HEK293T (cell line): Measurements from ENCODE around the gene CERS1.

Experiments used
- CTCF ChIA-PET: fragments of 350-600 bp; formaldehyde crosslinking; extraction: SDS; loops from one replicate; lab custom pipeline; 2021; ENCODE audit warnings: antibody characterized with exemption, inconsistent platforms; lab: Yijun Ruan, JAX
- POLR2A ChIA-PET: fragments of 350-600 bp; formaldehyde crosslinking; extraction: SDS; loops from one replicate; lab custom pipeline; 2020; ENCODE audit warnings: antibody characterized with exemption, inconsistent platforms; lab: Yijun Ruan, JAX
- DNase-seq: peaks from one replicate; pipeline ENCODE4 v3.0.0; 2012; ENCODE audit warnings: mixed read lengths; ENCODE audit errors: extremely low spot score
- ARNT ChIP-seq: fragments of 450-650 bp; IDR thresholded peaks from 2 replicates; pipeline ENCODE4 v1.6.1; 2017; ENCODE audit warnings: mild to moderate bottlenecking
- BHLHE40 ChIP-seq: fragments of 450-650 bp; IDR thresholded peaks from 2 replicates; pipeline ENCODE4 v1.6.1; 2016; ENCODE audit warnings: mild to moderate bottlenecking, moderate library complexity, borderline replicate concordance
- CTBP1 ChIP-seq: fragments of 450-650 bp; IDR thresholded peaks from 2 replicates; pipeline ENCODE4 v1.6.1; 2016; ENCODE audit warnings: borderline replicate concordance
- ELF4 ChIP-seq: fragments of 450-650 bp; IDR thresholded peaks from 2 replicates; pipeline ENCODE4 v1.6.1; 2017; ENCODE audit warnings: antibody characterized with exemption
- FOXA1 ChIP-seq: fragments of 450-650 bp; IDR thresholded peaks from 2 replicates; pipeline ENCODE4 v1.6.1; 2016; ENCODE audit warnings: mild to moderate bottlenecking
- FOXK2 ChIP-seq: fragments of 450-650 bp; IDR thresholded peaks from 2 replicates; pipeline ENCODE4 v1.6.1; 2016; ENCODE audit warnings: mild to moderate bottlenecking
- FOXM1 ChIP-seq: fragments of 450-650 bp; IDR thresholded peaks from 2 replicates; pipeline ENCODE4 v1.6.1; 2017; ENCODE audit warnings: mild to moderate bottlenecking, borderline replicate concordance
- HDGF ChIP-seq: fragments of 450-650 bp; IDR thresholded peaks from 2 replicates; pipeline ENCODE4 v1.6.1; 2017; ENCODE audit warnings: antibody characterized with exemption, borderline replicate concordance
- L3MBTL2 ChIP-seq: fragments of 450-650 bp; conservative IDR thresholded peaks from 2 replicates; pipeline ENCODE4 v1.6.1; 2016; ENCODE audit warnings: mild to moderate bottlenecking
- LEF1 ChIP-seq: fragments of 450-650 bp; IDR thresholded peaks from 2 replicates; pipeline ENCODE4 v1.6.1; 2017; ENCODE audit warnings: mild to moderate bottlenecking, borderline replicate concordance
- NFRKB ChIP-seq: fragments of 450-650 bp; IDR thresholded peaks from 2 replicates; pipeline ENCODE4 v1.6.1; 2016; ENCODE audit warnings: mild to moderate bottlenecking, moderate library complexity
- SP1 ChIP-seq: fragments of 450-650 bp; IDR thresholded peaks from 2 replicates; pipeline ENCODE4 v1.6.1; 2017
- SUZ12 ChIP-seq: fragments of 450-650 bp; IDR thresholded peaks from 2 replicates; pipeline ENCODE4 v1.6.1; 2016; ENCODE audit warnings: mild to moderate bottlenecking
- TARDBP ChIP-seq: fragments of 450-650 bp; IDR thresholded peaks from 2 replicates; pipeline ENCODE4 v1.6.1; 2016
- ZNF384 ChIP-seq: fragments of 450-650 bp; IDR thresholded peaks from 2 replicates; pipeline ENCODE4 v1.6.1; 2016
- TF ChIP-seq, protein P1 (sequence below): fragments of 450-650 bp; IDR thresholded peaks from 2 replicates; pipeline ENCODE4 v1.6.1; 2016

Gene CERS1

DNA sequence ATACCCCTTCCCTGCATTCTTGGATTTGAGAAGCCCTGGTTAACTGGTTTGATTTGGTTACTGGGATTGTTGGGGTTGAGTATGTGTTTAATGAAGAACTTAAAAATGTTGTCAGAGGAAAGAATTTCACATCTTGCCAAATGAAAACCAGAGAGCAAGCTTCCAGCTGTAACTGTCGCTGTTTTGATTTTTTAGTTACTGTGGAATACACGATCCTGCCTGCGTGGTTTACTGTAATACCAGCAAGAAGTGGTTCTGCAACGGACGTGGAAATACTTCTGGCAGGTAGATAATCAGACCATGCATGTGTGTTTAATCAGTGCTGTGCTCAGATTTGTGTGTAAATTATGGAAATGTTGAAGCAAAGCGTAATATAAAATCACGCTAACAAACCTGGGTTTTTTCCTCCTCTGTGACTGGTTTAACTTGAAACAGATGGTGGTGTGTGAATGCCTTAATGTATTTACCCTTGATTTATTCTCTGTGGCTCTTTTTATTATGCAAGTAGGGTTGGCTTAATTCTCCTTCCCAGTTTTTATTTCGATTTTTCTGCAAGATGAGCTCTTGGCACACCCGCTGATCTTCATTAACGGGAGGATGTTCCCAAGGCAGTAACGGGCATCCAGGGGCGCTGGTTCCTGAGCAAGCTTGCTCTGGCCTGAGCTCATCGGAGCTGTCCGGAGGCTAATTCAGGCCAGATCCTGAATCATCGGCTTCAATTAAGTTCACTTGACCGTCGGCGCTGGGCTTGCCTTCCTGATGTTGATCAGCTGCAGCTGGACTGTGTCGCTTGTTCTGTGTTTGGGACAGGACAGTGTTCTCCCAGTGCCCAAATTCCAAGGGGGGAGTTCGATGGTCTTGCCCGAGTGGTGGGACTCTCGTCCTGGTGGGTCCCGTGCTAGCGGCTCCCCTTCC, 48.2 kb downstream of the CERS1 start:
- no peak for DNase-seq
- ChIA-PET POLR2A (interaction anchor here (0.7 to 6.7 kb wide), 3 partner anchors 9 to 254 kb away, joined by 3 to 42 read pairs (median 4); partner anchors contain the start of gene UPF1), CTCF (interaction anchor here (1.0 kb wide), 3 partner anchors 9 to 381 kb away, joined by 4 to 8 read pairs (median 7); no protein-coding TSS in a partner anchor)
- TF ChIP-seq FOXM1 (no peak), SP1 (no peak), L3MBTL2 (no peak), ZNF384 (no peak), FOXK2 (no peak), TARDBP (no peak), ELF4 (no peak), SUZ12 (no peak), FOXA1 (no peak), CTBP1 (no peak), ARNT (no peak), LEF1 (no peak), BHLHE40 (no peak), HDGF (no peak), NFRKB (no peak)
- TF ChIP-seq, protein P1, sequence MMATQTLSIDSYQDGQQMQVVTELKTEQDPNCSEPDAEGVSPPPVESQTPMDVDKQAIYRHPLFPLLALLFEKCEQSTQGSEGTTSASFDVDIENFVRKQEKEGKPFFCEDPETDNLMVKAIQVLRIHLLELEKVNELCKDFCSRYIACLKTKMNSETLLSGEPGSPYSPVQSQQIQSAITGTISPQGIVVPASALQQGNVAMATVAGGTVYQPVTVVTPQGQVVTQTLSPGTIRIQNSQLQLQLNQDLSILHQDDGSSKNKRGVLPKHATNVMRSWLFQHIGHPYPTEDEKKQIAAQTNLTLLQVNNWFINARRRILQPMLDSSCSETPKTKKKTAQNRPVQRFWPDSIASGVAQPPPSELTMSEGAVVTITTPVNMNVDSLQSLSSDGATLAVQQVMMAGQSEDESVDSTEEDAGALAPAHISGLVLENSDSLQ, result no peak

DNA sequence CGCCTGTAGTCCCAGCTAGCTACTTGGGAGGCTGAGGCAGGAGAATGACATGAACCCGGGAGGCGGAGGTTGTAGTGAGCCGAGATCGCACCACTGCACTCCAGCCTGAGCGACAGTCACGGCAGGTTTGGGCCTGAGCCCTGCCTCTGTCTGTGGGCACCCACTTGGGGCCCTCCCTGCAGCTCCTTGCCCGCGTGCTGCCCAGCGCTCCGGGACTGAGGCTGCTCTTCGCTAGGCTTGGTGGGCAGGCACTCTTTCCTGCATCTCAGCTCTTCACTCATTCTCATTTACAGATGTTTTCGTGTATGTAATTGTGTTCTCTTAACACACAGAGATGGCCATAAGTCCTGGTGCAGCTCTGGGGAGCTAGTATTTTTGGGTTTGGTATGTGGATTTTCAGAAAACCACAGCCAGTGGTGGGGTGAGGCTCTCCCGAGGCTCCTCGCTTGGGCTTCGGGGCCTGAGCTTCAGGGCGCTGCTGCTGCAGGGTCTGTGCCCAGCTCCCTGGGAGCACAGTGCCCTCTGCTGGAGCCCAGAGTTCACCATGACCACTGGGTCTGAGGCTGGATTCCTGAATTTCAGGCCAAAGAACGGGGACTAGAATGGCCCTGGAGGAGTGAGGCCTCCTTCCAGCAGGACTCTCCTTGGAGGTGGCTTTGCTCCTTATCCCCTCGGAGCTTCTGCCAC, 49.0 kb downstream of the CERS1 start:
- CTCF ChIA-PET, result interaction anchor here (0.5 to 1.0 kb wide), 11 partner anchors 8 to 380 kb away, joined by 3 to 8 read pairs (median 4); partner anchors contain the start of gene UPF1

GRCh38 chr19:18845961-18846360, 50.0 kb downstream of the CERS1 start:
- no peak for TF ChIP-seq LEF1
- POLR2A ChIA-PET, result interaction anchor here (6.7 kb wide), 1 partner anchor 14 kb away, joined by 42 read pairs; the partner anchor contains the start of gene UPF1
- CTCF ChIA-PET, result no interaction called here

More for the DNA sequence above, 49.0 kb downstream of the CERS1 start:
- peak; percentile 78 for DNase-seq
- TF ChIP-seq ELF4, result no peak
- TF ChIP-seq SUZ12, result no peak
- TF ChIP-seq ZNF384, result no peak
- TF ChIP-seq ARNT, result no peak
- TF ChIP-seq L3MBTL2, result no peak
- TF ChIP-seq FOXA1, result no peak
- no peak for TF ChIP-seq LEF1
- no peak for TF ChIP-seq BHLHE40
- TF ChIP-seq SP1, result no peak
- no peak for TF ChIP-seq CTBP1
- TF ChIP-seq FOXK2, result no peak
- TF ChIP-seq TARDBP, result no peak
- TF ChIP-seq, protein P1, result no peak
- no peak for TF ChIP-seq HDGF
- POLR2A ChIA-PET, result interaction anchor here (0.7 to 6.7 kb wide), 3 partner anchors 8 to 253 kb away, joined by 3 to 42 read pairs (median 4); partner anchors contain the start of gene UPF1

DNA sequence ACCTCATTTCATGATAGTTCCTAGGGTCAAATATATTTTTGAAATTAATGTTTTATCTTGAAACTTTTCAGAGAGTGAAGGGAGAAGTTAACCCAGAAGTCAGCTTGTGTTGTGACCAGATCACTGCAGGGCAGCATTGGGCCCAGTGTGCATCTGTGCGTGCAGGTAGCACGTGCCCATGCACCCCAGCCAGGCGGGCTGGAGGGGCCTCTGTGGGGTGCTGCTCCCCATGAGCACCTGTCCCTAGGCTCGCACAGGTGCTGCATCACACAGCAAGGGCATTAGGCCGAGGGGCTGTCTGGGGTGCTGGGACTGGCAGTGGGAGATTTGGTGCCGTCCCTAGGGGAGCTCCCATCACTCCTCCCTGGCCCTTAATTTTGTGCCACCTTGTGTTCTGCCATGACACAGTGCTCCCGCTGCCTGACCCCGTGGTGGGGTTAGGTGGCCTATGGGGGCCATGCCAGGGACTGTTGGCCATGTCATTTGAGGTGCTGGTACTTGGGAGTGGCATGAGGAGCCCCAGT, 51.1 kb downstream of the CERS1 start:
- ChIA-PET CTCF (interaction anchor here (0.7 kb wide), 1 partner anchor 255 kb away, joined by 3 read pairs; no protein-coding TSS in a partner anchor), POLR2A (interaction anchor here (6.7 kb wide), 1 partner anchor 13 kb away, joined by 42 read pairs; the partner anchor contains the start of gene UPF1)
- DNase-seq, result no peak
- TF ChIP-seq, protein P1, result no peak
- TF ChIP-seq NFRKB, result no peak
- no peak for TF ChIP-seq ARNT
- no peak for TF ChIP-seq FOXA1
- no peak for TF ChIP-seq L3MBTL2
- no peak for TF ChIP-seq TARDBP
- TF ChIP-seq FOXM1, result no peak
- TF ChIP-seq ELF4, result no peak
- TF ChIP-seq SUZ12, result no peak

More at GRCh38 chr19:18845961-18846360, 50.0 kb downstream of the CERS1 start:
- DNase-seq, result no peak

DNA sequence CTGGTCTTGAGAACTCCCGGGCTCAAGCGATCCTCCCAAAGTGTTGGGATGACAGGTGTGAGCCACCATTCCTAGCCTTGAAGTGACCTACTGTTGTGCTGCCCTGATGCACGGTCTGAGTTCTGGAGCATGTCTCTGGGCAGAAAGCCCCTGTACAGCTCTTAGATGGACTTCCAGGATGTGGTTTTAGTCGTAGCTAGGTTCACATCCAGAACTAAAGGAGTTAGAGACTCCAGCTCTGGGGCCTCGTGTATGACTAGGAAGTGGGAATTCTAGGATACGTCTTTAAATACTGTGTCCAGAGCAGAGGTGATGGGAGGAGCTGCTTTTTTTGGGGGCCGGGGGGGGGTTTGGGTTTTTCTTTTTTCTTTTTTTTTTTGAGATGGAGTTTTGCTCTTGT, 52.0 kb downstream of the CERS1 start:
- TF ChIP-seq ARNT, result no peak
- no peak for TF ChIP-seq BHLHE40
- TF ChIP-seq NFRKB, result no peak
- no peak for TF ChIP-seq ELF4
- no peak for TF ChIP-seq SP1
- no peak for TF ChIP-seq FOXK2
- no peak for TF ChIP-seq LEF1
- no peak for TF ChIP-seq SUZ12
- TF ChIP-seq CTBP1, result no peak
- no peak for TF ChIP-seq L3MBTL2
- TF ChIP-seq, protein P1, result no peak
- TF ChIP-seq FOXM1, result no peak
- no peak for TF ChIP-seq ZNF384
- TF ChIP-seq TARDBP, result no peak
- no peak for DNase-seq
- POLR2A ChIA-PET, result interaction anchor here (6.7 kb wide), 1 partner anchor 12 kb away, joined by 42 read pairs; the partner anchor contains the start of gene UPF1
- CTCF ChIA-PET, result no interaction called here
